Activated gamma-delta T cell treated with Interleukin-2 at 50 U/mL for 16 hours (primary cell): Measurements from ENCODE around the gene RPP21.

Experiments used
- DNase-seq: peaks from one replicate; pipeline ENCODE4 v3.0.0-alpha.2; 2020

Gene RPP21

GRCh38 chr6:30391240-30391639 lies 46.3 kb downstream of the RPP21 start:
- no peak for DNase-seq

GRCh38 chr6:30394139-30394538 lies 49.2 kb downstream of the RPP21 start:
- DNase-seq: no peak
